Neutrophil (primary cell): ENCODE data around the gene VSIG8.

Experiments
- H3K27ac ChIP-seq: fragments of 200-600 bp; sonication (generic); 2 replicates; pipeline ENCODE4 v1.5.1; 2016; ENCODE audit warnings: mild to moderate bottlenecking, moderate library complexity
- H3K27me3 ChIP-seq: fragments of 200-600 bp; sonication (generic); 2 replicates; pipeline ENCODE4 v1.6.0; 2016; ENCODE audit warnings: mild to moderate bottlenecking
- H3K36me3 ChIP-seq: fragments of 200-600 bp; sonication (generic); 2 replicates; pipeline ENCODE4 v1.5.1; 2017
- H3K4me1 ChIP-seq, 2 experiments: fragments of 200-600 bp in 1 of 2; sonication (generic) in 1 of 2; 1 replicate in 1 of 2; 2 replicates in 1 of 2; pipeline versions ENCODE4 v1.5.1 to v1.6.1; 2013 to 2016; ENCODE audit warnings: low read depth in 1 of 2, low read length in 1 of 2, mild to moderate bottlenecking in 1 of 2, moderate library complexity in 1 of 2; ENCODE audit not compliant: control insufficient read depth in 1 of 2, insufficient read depth in 1 of 2
- H3K4me3 ChIP-seq, 2 experiments: fragments of 200-600 bp in 1 of 2; sonication (generic) in 1 of 2; 1 replicate in 1 of 2; 2 replicates in 1 of 2; pipeline ENCODE4 v1.5.1; 2013 to 2016; ENCODE audit warnings: low read depth in 1 of 2, low read length in 1 of 2, mild to moderate bottlenecking in 1 of 2, moderate library complexity in 1 of 2
- H3K9me3 ChIP-seq: fragments of 200-600 bp; sonication (generic); 2 replicates; pipeline ENCODE4 v1.5.1; 2016
- TF ChIP-seq, protein P1 (sequence below): fragments of 200-600 bp; sonication (generic); IDR thresholded peaks from 2 replicates; pipeline ENCODE4 v1.5.1; 2016; ENCODE audit warnings: antibody characterized with exemption

Gene VSIG8

DNA sequence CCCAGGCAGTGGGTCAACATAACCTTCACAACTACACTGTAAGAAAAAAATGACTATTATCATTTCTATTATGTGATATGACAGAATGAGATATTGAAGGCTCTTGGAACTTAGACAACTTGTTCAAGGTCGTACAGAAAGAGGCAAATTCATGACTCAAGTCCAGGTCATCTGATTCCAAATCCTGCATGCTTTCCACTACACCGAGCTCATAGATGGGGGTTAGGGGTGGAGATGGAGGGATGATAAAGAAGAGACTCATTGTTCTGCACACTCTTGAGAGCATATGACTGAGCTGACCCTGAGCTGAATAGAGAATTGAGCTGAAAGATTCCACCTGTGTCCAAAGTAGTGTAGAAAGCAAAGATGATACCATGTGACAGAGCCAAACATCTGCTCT, 57.5 kb downstream of the VSIG8 start:
- H3K36me3 ChIP-seq: no peaks in the 10 kb centered on the region
- no peak overlapping the region for H3K27ac ChIP-seq
- H3K4me1 ChIP-seq: no peaks in the 10 kb centered on the region
- H3K27me3 ChIP-seq: peaks cover 8% of the 10 kb centered on the region
- TF ChIP-seq, protein P1, sequence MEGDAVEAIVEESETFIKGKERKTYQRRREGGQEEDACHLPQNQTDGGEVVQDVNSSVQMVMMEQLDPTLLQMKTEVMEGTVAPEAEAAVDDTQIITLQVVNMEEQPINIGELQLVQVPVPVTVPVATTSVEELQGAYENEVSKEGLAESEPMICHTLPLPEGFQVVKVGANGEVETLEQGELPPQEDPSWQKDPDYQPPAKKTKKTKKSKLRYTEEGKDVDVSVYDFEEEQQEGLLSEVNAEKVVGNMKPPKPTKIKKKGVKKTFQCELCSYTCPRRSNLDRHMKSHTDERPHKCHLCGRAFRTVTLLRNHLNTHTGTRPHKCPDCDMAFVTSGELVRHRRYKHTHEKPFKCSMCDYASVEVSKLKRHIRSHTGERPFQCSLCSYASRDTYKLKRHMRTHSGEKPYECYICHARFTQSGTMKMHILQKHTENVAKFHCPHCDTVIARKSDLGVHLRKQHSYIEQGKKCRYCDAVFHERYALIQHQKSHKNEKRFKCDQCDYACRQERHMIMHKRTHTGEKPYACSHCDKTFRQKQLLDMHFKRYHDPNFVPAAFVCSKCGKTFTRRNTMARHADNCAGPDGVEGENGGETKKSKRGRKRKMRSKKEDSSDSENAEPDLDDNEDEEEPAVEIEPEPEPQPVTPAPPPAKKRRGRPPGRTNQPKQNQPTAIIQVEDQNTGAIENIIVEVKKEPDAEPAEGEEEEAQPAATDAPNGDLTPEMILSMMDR: no peak
- H3K9me3 ChIP-seq: no peaks in the 10 kb centered on the region
- H3K4me3 ChIP-seq: no peak overlapping the region
